OCI-LY1 (cell line): ENCODE results near the gene NUP210.

Experiments
- EZH2 ChIP-seq: fragments of 200-600 bp; sonication (generic), shearing (Covaris generic); IDR thresholded peaks from 2 replicates; pipeline ENCODE4 v1.8.0; 2017; ENCODE audit warnings: borderline replicate concordance, mixed run types, mild to moderate bottlenecking, antibody characterized with exemption, low read length, moderate library complexity, mixed read lengths
- TF ChIP-seq, protein P1 (sequence below): fragments of 200-600 bp; sonication (generic), shearing (Covaris generic); IDR thresholded peaks from 2 replicates; pipeline ENCODE4 v1.5.1; 2017; ENCODE audit warnings: mild to moderate bottlenecking, antibody characterized with exemption, low read length, moderate library complexity, mixed read lengths

DNA sequence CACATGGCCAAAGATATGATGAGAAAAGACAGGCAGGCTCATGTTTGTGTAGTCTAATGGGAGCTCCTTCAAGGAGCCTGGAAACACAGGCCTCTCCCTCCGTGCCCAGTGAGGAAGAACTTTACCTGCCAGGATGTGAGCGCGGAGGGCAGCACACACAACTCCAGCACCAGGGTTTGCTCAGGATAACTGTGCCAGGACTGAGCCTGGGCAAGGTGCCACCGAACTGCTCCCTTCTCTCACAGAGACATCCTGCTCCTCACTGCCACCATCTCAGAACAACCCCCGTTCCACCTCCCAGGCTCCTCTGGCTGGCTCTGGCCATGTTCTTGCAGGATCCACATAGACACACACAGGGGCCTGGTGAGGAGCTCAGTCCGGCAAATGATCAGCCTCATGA lies 87.4 kb downstream of the NUP210 start:
- TF ChIP-seq, protein P1, sequence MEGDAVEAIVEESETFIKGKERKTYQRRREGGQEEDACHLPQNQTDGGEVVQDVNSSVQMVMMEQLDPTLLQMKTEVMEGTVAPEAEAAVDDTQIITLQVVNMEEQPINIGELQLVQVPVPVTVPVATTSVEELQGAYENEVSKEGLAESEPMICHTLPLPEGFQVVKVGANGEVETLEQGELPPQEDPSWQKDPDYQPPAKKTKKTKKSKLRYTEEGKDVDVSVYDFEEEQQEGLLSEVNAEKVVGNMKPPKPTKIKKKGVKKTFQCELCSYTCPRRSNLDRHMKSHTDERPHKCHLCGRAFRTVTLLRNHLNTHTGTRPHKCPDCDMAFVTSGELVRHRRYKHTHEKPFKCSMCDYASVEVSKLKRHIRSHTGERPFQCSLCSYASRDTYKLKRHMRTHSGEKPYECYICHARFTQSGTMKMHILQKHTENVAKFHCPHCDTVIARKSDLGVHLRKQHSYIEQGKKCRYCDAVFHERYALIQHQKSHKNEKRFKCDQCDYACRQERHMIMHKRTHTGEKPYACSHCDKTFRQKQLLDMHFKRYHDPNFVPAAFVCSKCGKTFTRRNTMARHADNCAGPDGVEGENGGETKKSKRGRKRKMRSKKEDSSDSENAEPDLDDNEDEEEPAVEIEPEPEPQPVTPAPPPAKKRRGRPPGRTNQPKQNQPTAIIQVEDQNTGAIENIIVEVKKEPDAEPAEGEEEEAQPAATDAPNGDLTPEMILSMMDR = no peak
- TF ChIP-seq EZH2 = no peak
